GM12878 (cell line): ENCODE results near the gene ARHGAP27. TPM values are rescaled to one million over a fixed set of nuclear protein-coding genes. Genes with fewer than 3 reads are reported as not detected.

Source experiments
- HCFC1 ChIP-seq: fragments of 150-350 bp; IDR thresholded peaks from 2 replicates; pipeline ENCODE4 v1.6.1; 2014; ENCODE audit warnings: low read length
- HDAC6 ChIP-seq: fragments of 200-600 bp; sonication (generic); IDR thresholded peaks from one replicate; pipeline ENCODE4 v1.8.0; 2017; ENCODE audit warnings: antibody characterized with exemption; ENCODE audit not compliant: unreplicated experiment
- JUNB ChIP-seq: IDR thresholded peaks from 2 replicates; pipeline ENCODE4 v1.6.1; 2016; ENCODE audit warnings: antibody characterized with exemption, mild to moderate bottlenecking
- LARP7 ChIP-seq: fragments of 450-650 bp; IDR thresholded peaks from 2 replicates; pipeline ENCODE4 v1.6.1; 2017; ENCODE audit warnings: mild to moderate bottlenecking
- NR2C1 ChIP-seq: fragments of 450-650 bp; IDR thresholded peaks from 2 replicates; pipeline ENCODE4 v1.6.1; 2017; ENCODE audit warnings: antibody characterized with exemption, mild to moderate bottlenecking, moderate library complexity
- NRF1 ChIP-seq: conservative IDR thresholded peaks from 2 replicates; pipeline ENCODE4 v1.6.1; 2011; ENCODE audit warnings: mild to moderate bottlenecking, low read depth, low read length, improper control_type of control experiment
- POLR2A ChIP-seq: IDR thresholded peaks from 2 replicates; pipeline ENCODE4 v1.6.1; 2011; ENCODE audit warnings: low read depth, mild to moderate bottlenecking, low read length
- RAD21 ChIP-seq: IDR thresholded peaks from 2 replicates; pipeline ENCODE4 v1.6.1; 2011; ENCODE audit warnings: mild to moderate bottlenecking, low read depth, low read length, moderate library complexity; ENCODE audit not compliant: insufficient read depth
- SP1 ChIP-seq: IDR thresholded peaks from one replicate; pipeline ENCODE4 v1.6.1; 2011; ENCODE audit warnings: low read depth, low read length
- TCF3 ChIP-seq: IDR thresholded peaks from 2 replicates; pipeline ENCODE4 v1.6.1; 2012; ENCODE audit warnings: low read depth, mild to moderate bottlenecking, low read length, borderline replicate concordance; ENCODE audit not compliant: insufficient read depth
- ZBTB11 ChIP-seq: fragments of 450-650 bp; formaldehyde crosslinking; IDR thresholded peaks from 2 replicates; pipeline ENCODE4 v1.5.0; 2022; ENCODE audit warnings: mild to moderate bottlenecking, missing genetic modification characterization
- ZNF217 ChIP-seq: fragments of 450-650 bp; IDR thresholded peaks from 2 replicates; pipeline ENCODE4 v1.6.1; 2017; ENCODE audit warnings: antibody characterized with exemption, mild to moderate bottlenecking
- ZSCAN29 ChIP-seq: fragments of 450-650 bp; IDR thresholded peaks from 2 replicates; pipeline ENCODE4 v1.6.1; 2017; ENCODE audit warnings: mild to moderate bottlenecking, moderate library complexity
- polyA plus RNA-seq, 11 experiments: library from polyadenylated mRNA; depleted of rRNA in 4 of 11; unstranded in 6 of 11; stranded (reverse) in 5 of 11; fragments of >200 nt; fragmentation: Nextera tagmentation in 4 of 11; fragmentation: Illumina TruSeq in 1 of 11; extraction: Ambion mirVana in 4 of 11; extraction: Trizol in 1 of 11; gene quantifications; 1 replicate in 1 of 11; 2 replicates in 10 of 11; pipeline versions ENCODE4 v1.2.1 to v1.2.3, GENCODE V29; 2011 to 2016; ENCODE audit warnings: inconsistent platforms in 2 of 11, missing spikeins in 2 of 11, low read depth in 1 of 11
- total RNA-seq, 4 experiments: library from RNA; depleted of rRNA in 3 of 4; stranded (reverse); fragments of >200 nt in 3 of 4; fragmentation: Illumina TruSeq in 1 of 4; extraction: Trizol in 1 of 4; gene quantifications; 2 replicates each; pipeline versions ENCODE4 v1.2.1 to v1.2.3, GENCODE V29; 2013 to 2021

The ARHGAP27 gene
- total and polyA plus RNA-seq, 10 of the 15 experiments (the other 5 are each of a cell fraction or from before 2014, with no cell fraction given) = 0.64 to 45.7 (median 17.7) TPM

- TF ChIP-seq ZBTB11 (CRISPR knock-in tag) (no peak), NR2C1 (no peak), LARP7 (no peak), TCF3 (no peak), RAD21 (no peak), HCFC1 (no peak), POLR2A (no peak), JUNB (no peak), SP1 (no peak), NRF1 (no peak), ZSCAN29 (no peak), ZNF217 (no peak), HDAC6 (no peak)
Measured at GRCh38 chr17:45427181-45427835, 5.4 kb downstream of the ARHGAP27 start (continued).
